Stimulated activated memory B cell treated with anti-CD40 and anti-IgM and Interleukin-4, amounts not matched to agents 10 μg/mL and 1 μg/mL and 100 μg/mL, for 72 hours (primary cell): Measurements from ENCODE around the gene KCTD11.

ENCODE experiments used
- ATAC-seq: fragments of 150-1000 bp; cut with Tn5 transposase; 2 replicates; pipeline ENCODE4 v1.10.0; 2021
- H3K27ac Mint-ChIP-seq: one replicate; pipeline ENCODE4 v1.8.0; 2022; ENCODE audit warnings: mild to moderate bottlenecking, mixed read lengths
- H3K27me3 Mint-ChIP-seq: one replicate; pipeline ENCODE4 v1.8.0; 2022; ENCODE audit warnings: mixed read lengths
- H3K36me3 Mint-ChIP-seq: one replicate; pipeline ENCODE4 v1.8.0; 2022; ENCODE audit warnings: mixed read lengths
- H3K4me1 Mint-ChIP-seq: one replicate; pipeline ENCODE4 v1.8.0; 2022; ENCODE audit warnings: mixed read lengths
- H3K4me3 Mint-ChIP-seq: one replicate; pipeline ENCODE4 v1.8.0; 2022; ENCODE audit warnings: mild to moderate bottlenecking, moderate library complexity, mixed read lengths
- H3K9me3 Mint-ChIP-seq: one replicate; pipeline ENCODE4 v1.8.0; 2022; ENCODE audit warnings: mixed read lengths

The KCTD11 gene

DNA sequence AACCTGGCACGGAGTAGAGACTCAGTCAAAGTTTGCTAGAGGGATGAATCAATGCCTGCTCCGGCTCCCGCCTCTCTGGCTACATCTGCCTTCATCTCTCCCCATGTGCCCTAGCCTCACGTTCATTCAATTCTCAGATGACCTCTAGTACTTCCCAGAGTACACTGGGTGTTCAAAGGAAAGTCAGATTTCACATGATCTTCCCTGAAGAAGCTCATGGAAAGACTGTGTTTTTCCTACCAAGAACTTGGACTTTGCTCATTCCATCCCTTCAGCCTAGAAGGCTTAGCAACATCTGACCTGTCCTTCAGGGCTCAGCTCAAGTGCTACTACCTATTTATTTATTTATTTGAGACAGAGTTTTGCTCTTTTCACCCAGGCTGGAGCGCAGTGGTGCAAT is 17.9 kb downstream of the KCTD11 start:
- ATAC-seq, result no peak
- no peaks in the 10 kb centered on the region for H3K9me3 Mint-ChIP-seq
- H3K36me3 Mint-ChIP-seq, result no peaks in the 10 kb centered on the region
- no peak overlapping the region for H3K27ac Mint-ChIP-seq
- peaks cover 9% of the 10 kb centered on the region for H3K4me1 Mint-ChIP-seq
- H3K4me3 Mint-ChIP-seq, result no peak overlapping the region
- H3K27me3 Mint-ChIP-seq, result peaks cover 46% of the 10 kb centered on the region

DNA sequence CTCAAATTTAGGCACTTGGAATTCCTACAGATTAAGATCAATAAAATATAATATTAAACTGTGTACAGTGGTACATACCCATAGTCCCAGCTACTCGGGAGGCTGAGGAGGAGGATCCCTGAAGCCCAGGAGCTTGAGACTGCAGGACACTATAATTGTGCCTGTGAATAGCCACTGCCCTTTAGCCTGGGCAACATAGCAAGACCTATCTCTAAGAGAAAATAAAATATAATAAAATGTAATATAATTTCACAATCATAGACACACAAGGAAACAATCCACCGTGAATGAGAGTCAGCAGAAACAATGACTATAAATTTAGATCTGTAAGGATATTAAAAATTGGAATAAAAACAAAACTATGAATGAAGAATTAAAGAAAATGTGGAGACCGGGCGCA is 18.9 kb downstream of the KCTD11 start:
- H3K27ac Mint-ChIP-seq, result no peak overlapping the region
- no peak overlapping the region for H3K4me3 Mint-ChIP-seq
- H3K4me1 Mint-ChIP-seq, result peaks cover 9% of the 10 kb centered on the region

DNA sequence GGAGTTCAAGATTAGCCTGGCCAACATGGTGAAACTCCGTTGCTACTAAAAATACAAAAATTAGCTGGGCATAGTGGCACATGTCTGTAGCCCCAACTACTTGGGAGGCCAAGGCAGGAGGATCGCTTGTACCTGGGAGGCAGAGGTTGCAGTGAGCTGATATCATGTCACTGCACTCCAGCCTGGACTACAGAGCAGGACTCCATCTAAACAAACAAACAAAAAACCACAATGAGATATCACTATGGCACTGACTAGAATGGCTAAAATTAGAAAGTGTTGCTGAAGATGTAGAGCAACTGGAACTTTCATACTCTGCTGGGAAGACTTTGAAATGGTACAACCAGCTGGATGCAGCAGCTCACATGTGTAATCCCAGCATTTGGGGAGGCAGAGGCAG is 22.4 kb downstream of the KCTD11 start:
- Mint-ChIP-seq H3K4me1 (no peaks in the 10 kb centered on the region), H3K27me3 (peaks cover 45% of the 10 kb centered on the region), H3K9me3 (peaks cover 4% of the 10 kb centered on the region), H3K36me3 (peaks cover 5% of the 10 kb centered on the region), H3K27ac (no peak overlapping the region), H3K4me3 (no peak overlapping the region)
- no peak for ATAC-seq

More for the DNA sequence above, 18.9 kb downstream of the KCTD11 start:
- Mint-ChIP-seq H3K9me3 (no peaks in the 10 kb centered on the region), H3K27me3 (peaks cover 38% of the 10 kb centered on the region), H3K36me3 (no peaks in the 10 kb centered on the region)
- ATAC-seq, result no peak

DNA sequence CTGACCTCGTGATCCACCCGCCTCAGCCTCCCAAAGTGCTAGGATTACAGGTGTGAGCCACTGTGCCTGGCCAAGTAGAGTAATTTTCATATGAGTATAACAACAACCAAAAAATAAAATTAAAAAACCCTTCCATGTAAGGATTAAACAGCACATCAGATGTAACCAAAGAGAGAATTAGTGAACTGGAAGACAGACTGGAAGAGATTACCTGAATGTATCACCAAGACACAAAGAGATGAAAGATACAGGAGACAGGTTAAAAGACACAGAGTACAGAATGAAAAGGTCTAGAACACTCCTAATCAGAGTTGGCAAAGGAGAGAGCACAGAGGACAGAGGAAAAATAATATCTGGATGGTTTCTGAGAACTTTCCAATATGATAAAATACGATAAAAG is 27.2 kb downstream of the KCTD11 start:
- no peak for ATAC-seq
- H3K36me3 Mint-ChIP-seq, result peaks cover 7% of the 10 kb centered on the region
- no peak overlapping the region for H3K27ac Mint-ChIP-seq
- peaks cover 56% of the 10 kb centered on the region for H3K27me3 Mint-ChIP-seq
- no peak overlapping the region for H3K4me3 Mint-ChIP-seq
- H3K4me1 Mint-ChIP-seq, result peaks cover 4% of the 10 kb centered on the region
- peaks cover 7% of the 10 kb centered on the region for H3K9me3 Mint-ChIP-seq

DNA sequence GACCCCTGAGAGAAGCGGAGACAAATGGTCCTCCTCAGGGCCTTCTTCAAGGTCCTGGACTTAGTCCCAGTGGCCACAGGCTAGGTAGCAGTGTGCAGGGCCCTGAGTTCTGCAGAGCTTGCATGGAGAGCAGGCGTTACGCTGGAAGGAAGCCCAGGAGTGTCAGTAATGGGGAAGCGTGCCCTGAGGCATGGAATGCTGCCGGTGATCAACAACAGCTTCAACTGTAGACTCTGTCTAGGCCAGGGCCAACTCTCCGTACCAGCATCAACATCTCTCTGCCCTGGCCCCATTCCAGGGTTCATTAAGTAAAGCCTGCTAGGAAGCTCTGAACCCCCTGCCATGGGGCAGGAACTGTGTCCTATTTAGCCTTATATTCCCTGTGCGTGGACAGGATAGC is 28.4 kb downstream of the KCTD11 start:
- Mint-ChIP-seq H3K4me3 (no peak overlapping the region), H3K27ac (no peak overlapping the region), H3K27me3 (peaks cover 56% of the 10 kb centered on the region), H3K4me1 (peaks cover 12% of the 10 kb centered on the region), H3K36me3 (peaks cover 7% of the 10 kb centered on the region), H3K9me3 (peaks cover 7% of the 10 kb centered on the region)
- no peak for ATAC-seq

DNA sequence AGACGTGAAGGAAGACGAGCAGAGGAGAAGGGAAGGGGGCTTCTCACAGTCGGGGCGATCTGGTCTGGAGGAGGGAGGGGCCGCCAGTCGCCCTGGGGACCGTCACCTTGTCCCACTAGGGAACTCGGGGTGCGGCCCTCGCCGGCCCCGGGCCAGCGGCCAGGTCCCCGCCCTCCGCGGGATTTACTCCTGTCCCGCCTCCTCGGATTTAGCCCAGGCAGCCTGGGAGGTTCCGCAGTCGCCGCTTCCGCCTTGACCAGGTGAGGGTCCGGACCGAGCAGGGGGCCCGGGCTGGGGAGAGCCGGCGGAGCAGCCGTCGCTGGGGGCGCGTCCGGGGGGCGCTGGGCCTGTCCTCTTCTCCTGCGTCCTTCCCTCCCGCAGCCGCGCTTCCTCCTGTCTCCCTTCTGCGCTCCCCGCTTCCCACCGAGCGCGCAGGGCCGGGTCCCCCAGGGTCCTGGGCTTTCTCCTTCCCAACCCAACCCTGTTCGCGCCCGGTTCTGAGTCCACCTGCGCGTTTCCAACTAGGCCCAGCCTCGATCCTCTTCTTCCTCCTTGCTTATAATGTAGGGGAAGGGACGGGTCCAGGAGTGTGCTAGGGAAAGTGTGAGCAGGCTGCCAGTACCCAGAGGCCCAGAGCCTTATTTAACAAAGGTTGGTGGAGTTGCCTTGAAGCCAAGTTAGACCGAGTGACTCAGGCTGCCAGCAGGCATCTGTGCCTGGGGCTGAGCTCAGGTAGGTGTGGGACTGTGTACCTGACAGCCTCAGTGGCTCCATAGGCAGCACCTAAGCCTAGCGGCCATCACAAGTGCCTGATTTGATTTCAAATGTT is 29.1 kb downstream of the KCTD11 start, which contains the start of gene TNK1:
Gene TNK1 (plus strand): TSS at position 235 of the 829 bp plus-strand sequence. CDS start 1,838 bp downstream, outside the sequence.
- no peak within 1 kb of the TSS for H3K4me3 Mint-ChIP-seq
- H3K4me1 Mint-ChIP-seq, result peaks cover 12% of the 10 kb centered on the region
- no peak within 1 kb of the TSS for H3K27ac Mint-ChIP-seq
- H3K27me3 Mint-ChIP-seq, result peaks cover 56% of the 10 kb centered on the region
- peaks cover 7% of the 10 kb centered on the region for H3K9me3 Mint-ChIP-seq
- ATAC-seq, result no peak
- peaks cover 7% of the 10 kb centered on the region for H3K36me3 Mint-ChIP-seq

DNA sequence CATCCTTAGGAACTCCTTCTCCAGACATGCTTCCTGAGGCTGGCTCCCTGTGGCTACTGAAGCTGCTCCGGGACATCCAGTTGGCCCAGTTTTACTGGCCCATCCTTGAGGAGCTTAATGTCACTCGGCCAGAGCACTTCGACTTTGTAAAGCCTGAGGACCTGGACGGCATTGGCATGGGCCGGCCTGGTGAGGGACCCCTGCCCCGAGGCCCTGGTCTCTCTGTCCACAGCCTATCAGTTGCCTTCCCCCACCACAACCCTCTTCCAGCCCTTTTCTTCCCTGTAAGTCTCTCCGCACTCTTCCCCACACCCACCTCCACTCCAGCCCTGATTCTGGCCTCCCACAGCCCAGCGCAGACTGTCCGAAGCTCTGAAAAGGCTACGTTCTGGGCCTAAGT is 30.9 kb downstream of the KCTD11 start:
- Mint-ChIP-seq H3K36me3 (peaks cover 7% of the 10 kb centered on the region), H3K9me3 (peaks cover 7% of the 10 kb centered on the region), H3K4me1 (peaks cover 12% of the 10 kb centered on the region), H3K27ac (no peak overlapping the region), H3K27me3 (peaks cover 52% of the 10 kb centered on the region), H3K4me3 (no peak overlapping the region)
- no peak for ATAC-seq

DNA sequence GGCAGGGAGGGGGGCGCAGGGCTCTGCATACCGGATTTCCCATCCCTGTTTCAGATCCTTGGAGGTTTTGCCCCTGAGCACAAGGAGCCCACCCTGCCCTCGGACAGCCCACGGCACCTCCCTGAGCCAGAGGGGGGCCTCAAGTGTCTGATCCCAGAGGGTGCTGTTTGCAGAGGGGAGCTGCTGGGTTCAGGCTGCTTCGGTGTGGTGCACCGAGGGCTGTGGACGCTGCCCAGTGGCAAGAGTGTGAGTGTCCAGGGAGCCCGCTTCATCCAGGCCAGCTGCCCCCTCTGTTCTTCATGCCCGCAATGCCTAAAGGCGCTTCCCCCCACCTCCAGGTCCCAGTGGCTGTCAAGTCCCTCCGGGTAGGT is 31.4 kb downstream of the KCTD11 start:
- peaks cover 12% of the 10 kb centered on the region for H3K4me1 Mint-ChIP-seq
- ATAC-seq, result no peak
- H3K27ac Mint-ChIP-seq, result no peak overlapping the region
- peaks cover 7% of the 10 kb centered on the region for H3K36me3 Mint-ChIP-seq
- H3K4me3 Mint-ChIP-seq, result peak overlapping the region; percentile 56
- peaks cover 7% of the 10 kb centered on the region for H3K9me3 Mint-ChIP-seq
- peaks cover 48% of the 10 kb centered on the region for H3K27me3 Mint-ChIP-seq

DNA sequence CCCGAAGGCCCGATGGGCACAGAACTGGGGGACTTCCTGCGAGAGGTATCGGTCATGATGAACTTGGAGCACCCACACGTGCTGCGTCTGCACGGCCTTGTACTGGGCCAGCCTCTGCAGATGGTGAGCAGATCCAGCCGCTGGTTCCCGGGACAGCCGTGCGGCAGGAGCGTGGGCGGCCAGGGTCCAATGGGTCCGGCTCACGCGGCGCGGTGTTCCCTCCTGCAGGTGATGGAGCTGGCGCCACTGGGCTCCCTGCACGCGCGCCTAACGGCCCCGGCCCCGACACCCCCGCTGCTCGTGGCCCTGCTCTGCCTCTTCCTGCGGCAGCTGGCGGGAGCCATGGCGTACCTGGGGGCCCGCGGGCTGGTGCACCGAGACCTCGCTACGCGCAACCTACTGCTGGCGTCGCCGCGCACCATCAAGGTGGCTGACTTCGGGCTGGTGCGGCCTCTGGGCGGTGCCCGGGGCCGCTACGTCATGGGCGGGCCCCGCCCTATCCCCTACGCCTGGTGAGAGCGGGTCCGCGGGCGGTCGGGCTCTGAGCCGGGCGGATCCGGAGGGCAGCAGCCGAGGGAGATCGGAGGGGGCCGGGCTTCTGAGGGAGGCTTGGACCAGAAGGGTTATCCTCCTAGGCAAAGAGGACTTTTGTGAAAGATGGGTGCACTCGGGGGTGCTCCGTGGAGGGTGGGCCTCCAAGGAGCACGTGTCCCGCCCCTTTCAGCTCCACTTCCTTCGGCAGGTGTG is 32.0 kb downstream of the KCTD11 start:
- H3K4me1 Mint-ChIP-seq, result peaks cover 12% of the 10 kb centered on the region
- H3K4me3 Mint-ChIP-seq, result peak overlapping the region; percentile 79
- H3K27ac Mint-ChIP-seq, result peak overlapping the region; percentile 65
- peaks cover 7% of the 10 kb centered on the region for H3K9me3 Mint-ChIP-seq
- H3K36me3 Mint-ChIP-seq, result peaks cover 6% of the 10 kb centered on the region
- peaks cover 42% of the 10 kb centered on the region for H3K27me3 Mint-ChIP-seq
- peak; percentile 97 for ATAC-seq

DNA sequence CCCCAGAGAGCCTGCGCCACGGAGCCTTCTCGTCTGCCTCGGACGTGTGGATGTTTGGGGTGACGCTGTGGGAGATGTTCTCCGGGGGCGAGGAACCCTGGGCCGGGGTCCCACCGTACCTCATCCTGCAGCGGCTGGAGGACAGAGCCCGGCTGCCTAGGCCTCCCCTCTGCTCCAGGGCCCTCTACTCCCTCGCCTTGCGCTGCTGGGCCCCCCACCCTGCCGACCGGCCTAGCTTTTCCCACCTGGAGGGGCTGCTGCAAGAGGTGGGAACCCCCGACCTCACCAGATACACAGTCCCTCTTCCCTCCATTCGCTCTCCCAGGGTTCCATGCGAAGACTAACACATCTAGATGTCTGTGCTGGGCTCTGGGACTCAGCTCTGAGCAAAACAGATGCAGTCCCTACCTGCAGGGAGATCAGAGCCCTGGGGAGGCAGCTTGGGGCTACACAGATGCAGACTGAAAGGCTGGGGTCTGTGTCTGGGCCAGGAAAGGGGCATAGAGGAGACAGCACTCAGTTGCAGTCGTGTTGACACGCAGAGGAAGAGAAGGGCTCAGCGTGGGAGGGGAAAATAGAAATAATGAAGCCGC is 32.6 kb downstream of the KCTD11 start:
- peak overlapping the region; percentile 79 for H3K4me3 Mint-ChIP-seq
- H3K4me1 Mint-ChIP-seq, result peaks cover 12% of the 10 kb centered on the region
- H3K27ac Mint-ChIP-seq, result peak overlapping the region; percentile 65
- peaks cover 36% of the 10 kb centered on the region for H3K27me3 Mint-ChIP-seq
- peaks cover 3% of the 10 kb centered on the region for H3K36me3 Mint-ChIP-seq
- ATAC-seq, result no peak
- H3K9me3 Mint-ChIP-seq, result peaks cover under 1% of the 10 kb centered on the region

DNA sequence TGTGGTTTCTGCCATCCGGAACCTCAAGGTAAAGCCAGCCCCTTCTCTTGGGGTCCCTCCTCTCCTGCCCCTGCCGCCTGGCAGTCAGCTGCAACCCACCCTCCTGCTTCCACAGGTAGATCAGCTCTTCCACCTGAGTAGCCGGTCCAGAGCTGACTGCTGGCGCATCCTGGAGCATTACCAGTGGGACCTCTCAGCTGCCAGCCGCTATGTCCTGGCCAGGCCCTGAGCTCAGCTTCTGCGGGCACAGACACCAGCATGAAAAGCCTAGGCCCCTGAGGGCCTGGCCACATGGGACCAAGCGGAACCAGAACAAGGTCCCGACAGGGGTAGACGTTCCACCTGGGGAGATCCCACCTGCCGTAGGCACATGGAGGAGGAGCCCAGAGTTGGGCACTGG is 36.9 kb downstream of the KCTD11 start:
- Mint-ChIP-seq H3K9me3 (no peaks in the 10 kb centered on the region), H3K4me3 (no peak overlapping the region), H3K27me3 (no peaks in the 10 kb centered on the region), H3K36me3 (peaks cover 10% of the 10 kb centered on the region), H3K4me1 (peaks cover 21% of the 10 kb centered on the region), H3K27ac (no peak overlapping the region)
- no peak for ATAC-seq

DNA sequence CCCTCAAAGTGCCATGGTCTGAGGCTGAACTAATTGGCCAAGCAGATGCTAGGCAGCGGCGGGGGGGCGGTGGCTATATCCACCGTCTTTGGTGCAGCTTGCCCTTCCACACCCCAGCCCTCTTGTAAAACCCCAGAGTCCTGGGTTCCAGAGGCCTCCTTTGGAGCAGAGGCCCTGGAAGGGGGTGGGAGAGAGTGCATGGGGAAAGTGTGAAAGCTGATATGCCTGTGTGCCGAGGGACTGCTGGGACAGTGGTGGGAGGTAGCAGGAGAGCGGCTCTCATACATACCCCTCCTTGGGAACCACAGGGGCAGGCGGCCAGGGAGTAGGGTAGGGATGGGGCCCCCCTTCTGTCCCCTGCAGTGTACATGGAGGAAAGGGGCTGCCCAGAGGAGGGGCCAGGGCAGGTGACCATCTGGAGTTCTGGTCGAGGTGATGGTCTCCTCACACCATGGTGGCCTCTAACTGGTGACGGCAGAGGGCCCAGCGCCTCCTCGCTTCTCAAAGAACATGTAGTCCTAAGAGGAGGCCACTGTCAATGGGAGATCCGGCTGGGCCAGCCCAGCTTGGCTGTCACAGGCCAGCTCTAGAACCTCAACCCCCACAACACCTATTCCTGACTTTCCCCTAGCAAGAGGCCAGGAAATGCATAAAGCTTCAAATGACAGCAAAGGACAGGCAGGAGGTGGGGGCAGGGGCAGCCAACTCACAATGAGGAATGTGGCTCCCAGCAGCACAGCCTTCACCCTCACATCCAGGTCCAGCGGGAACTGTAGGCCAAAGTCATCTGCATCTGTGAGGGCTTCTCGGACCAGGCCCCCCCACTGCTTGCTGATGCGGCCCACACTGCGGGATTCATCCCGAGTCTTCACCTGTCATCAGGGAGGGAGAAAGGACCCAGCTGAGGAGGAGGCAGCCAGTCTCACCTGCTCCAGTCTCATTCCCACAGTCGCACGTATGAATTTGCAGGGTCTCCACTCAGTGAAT is 38.3 kb downstream of the KCTD11 start:
- Mint-ChIP-seq H3K27me3 (no peaks in the 10 kb centered on the region), H3K4me1 (peaks cover 19% of the 10 kb centered on the region), H3K27ac (no peak overlapping the region), H3K36me3 (peaks cover 10% of the 10 kb centered on the region), H3K4me3 (no peak overlapping the region), H3K9me3 (no peaks in the 10 kb centered on the region)
- no peak for ATAC-seq

DNA sequence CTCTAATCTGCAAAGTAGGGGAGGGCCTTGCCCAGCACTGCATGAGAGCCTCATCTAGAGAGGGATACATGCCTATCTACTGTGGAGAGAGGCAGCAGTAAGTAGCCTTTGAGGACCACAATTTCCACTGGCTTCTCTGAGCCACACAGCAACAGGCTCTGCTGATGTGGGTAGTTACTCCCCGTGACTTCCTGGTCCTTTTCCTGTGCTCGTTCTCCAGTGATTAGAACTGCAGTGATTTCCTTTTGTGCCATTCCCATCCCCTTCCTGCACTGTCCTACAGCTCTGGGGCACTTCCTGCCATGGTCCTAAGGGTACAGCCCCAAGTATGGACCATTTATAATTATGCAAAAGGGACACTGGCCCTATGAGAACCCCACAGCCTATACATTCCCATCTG is 39.3 kb downstream of the KCTD11 start:
- no peak for ATAC-seq
- Mint-ChIP-seq H3K27ac (no peak overlapping the region), H3K27me3 (no peaks in the 10 kb centered on the region), H3K9me3 (no peaks in the 10 kb centered on the region), H3K4me1 (peaks cover 20% of the 10 kb centered on the region), H3K36me3 (peaks cover 10% of the 10 kb centered on the region), H3K4me3 (no peak overlapping the region)

DNA sequence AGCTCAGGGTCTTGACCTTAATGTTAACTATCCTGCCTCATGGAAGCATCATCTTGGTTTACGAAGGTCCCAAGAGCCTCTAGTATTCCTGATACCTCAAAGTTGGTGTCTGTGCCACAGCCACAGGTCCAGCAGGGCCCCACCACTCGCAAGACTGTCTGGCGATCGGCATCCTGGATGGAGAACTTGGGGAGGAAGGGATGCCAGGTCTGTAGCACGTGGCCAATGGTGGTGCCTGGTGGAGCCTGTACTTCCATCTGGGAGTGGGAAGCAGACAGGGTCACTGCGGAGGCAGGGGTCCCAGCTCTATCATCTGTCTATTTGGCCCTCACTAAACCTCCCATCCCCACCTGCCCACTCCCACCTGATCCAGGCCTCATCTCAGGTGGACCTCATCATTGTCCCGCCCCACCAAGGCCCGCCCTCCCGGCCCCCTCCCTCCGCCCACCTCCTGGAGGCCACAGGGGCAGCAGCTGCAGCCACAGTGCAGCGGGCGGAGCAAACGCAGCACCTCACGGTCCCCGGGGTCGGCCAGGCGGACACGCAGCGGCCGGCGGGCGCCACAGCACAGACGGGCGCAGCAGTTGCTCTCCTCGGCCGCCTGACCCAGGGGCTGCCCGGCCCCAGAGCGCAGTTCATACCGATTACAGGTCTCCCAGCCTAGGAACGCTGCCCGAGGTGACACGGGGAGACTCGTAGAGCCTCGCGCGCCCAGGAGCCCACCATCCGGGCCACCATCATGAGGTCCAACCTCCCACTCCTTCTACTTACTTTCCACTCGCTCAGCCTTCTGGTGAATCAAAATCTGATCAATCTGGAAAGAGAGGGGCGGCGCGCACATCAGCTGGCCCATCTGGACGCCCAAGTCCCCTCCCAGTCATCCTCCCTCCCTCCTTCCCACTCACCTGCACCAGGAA is 41.0 kb downstream of the KCTD11 start:
- Mint-ChIP-seq H3K4me1 (peaks cover 20% of the 10 kb centered on the region), H3K36me3 (peaks cover 10% of the 10 kb centered on the region), H3K4me3 (peak overlapping the region; percentile 98), H3K27ac (peak overlapping the region; percentile 80), H3K27me3 (no peaks in the 10 kb centered on the region), H3K9me3 (no peaks in the 10 kb centered on the region)
- no peak for ATAC-seq
